ENCODE results near the gene SYT14.

The SYT14 gene

GRCh38 chr1:210074904-210075303 is 136.9 kb downstream of the SYT14 start (continued):
- no peak for TF ChIP-seq PATZ1 (CRISPR knock-in tag; IDR thresholded peaks at IDR 0.05; ENCODE audit: borderline replicate concordance)
- TF ChIP-seq, protein P1, sequence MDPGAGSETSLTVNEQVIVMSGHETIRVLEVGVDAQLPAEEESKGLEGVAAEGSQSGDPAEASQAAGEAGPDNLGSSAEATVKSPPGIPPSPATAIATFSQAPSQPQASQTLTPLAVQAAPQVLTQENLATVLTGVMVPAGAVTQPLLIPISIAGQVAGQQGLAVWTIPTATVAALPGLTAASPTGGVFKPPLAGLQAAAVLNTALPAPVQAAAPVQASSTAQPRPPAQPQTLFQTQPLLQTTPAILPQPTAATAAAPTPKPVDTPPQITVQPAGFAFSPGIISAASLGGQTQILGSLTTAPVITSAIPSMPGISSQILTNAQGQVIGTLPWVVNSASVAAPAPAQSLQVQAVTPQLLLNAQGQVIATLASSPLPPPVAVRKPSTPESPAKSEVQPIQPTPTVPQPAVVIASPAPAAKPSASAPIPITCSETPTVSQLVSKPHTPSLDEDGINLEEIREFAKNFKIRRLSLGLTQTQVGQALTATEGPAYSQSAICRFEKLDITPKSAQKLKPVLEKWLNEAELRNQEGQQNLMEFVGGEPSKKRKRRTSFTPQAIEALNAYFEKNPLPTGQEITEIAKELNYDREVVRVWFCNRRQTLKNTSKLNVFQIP (CRISPR knock-in tag; IDR thresholded peaks at IDR 0.05; ENCODE audit: borderline replicate concordance, low read depth), result no peak

DNA sequence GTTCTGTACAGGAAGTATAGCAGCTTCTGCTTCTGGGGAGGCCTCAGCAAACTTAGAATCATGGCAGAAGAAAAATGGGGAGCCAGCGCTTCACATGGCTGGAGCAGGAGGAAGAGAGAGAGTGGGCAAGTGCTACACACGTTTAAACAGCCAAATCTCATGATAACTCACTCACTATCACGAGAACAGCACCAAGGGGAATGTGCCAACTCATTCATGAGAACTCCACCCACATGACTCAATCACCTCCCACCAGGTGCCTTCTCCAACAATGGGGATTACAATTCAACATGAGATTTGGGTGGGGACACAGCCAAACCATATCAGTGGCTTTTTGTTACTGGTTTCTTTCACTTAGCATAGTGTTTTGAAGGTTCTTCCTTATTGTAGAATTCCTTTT is 138.6 kb downstream of the SYT14 start:
- TF ChIP-seq PPARA (CRISPR knock-in tag; IDR thresholded peaks at IDR 0.05; ENCODE audit: borderline replicate concordance) (no peak), ISL1 (CRISPR knock-in tag; IDR thresholded peaks at IDR 0.05) (no peak), ZNF8 (CRISPR knock-in tag; IDR thresholded peaks at IDR 0.05) (no peak), SNAI2 (CRISPR knock-in tag; IDR thresholded peaks at IDR 0.05) (no peak), CSDC2 (CRISPR knock-in tag; IDR thresholded peaks at IDR 0.05) (no peak), TCF4 (CRISPR knock-in tag; IDR thresholded peaks at IDR 0.05; ENCODE audit: borderline replicate concordance) (no peak), GLIS3 (CRISPR knock-in tag; IDR thresholded peaks at IDR 0.05) (no peak), ARNTL (CRISPR knock-in tag; IDR thresholded peaks at IDR 0.05; ENCODE audit: borderline replicate concordance, low read depth) (no peak), ZFP3 (CRISPR knock-in tag; IDR thresholded peaks at IDR 0.05) (no peak)
- TF ChIP-seq, protein P1 (CRISPR knock-in tag; IDR thresholded peaks at IDR 0.05; ENCODE audit: borderline replicate concordance, low read depth), result no peak
- TF ChIP-seq, protein P2, sequence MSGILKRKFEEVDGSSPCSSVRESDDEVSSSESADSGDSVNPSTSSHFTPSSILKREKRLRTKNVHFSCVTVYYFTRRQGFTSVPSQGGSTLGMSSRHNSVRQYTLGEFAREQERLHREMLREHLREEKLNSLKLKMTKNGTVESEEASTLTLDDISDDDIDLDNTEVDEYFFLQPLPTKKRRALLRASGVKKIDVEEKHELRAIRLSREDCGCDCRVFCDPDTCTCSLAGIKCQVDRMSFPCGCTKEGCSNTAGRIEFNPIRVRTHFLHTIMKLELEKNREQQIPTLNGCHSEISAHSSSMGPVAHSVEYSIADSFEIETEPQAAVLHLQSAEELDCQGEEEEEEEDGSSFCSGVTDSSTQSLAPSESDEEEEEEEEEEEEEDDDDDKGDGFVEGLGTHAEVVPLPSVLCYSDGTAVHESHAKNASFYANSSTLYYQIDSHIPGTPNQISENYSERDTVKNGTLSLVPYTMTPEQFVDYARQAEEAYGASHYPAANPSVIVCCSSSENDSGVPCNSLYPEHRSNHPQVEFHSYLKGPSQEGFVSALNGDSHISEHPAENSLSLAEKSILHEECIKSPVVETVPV (CRISPR knock-in tag; IDR thresholded peaks at IDR 0.05), result no peak
- no peak for ATAC-seq

- ATAC-seq, result no peak
- TF ChIP-seq ZNF8 (CRISPR knock-in tag; IDR thresholded peaks at IDR 0.05) (no peak), TSHZ2 (CRISPR knock-in tag; IDR thresholded peaks at IDR 0.05) (no peak), ESRRG (CRISPR knock-in tag; IDR thresholded peaks at IDR 0.05) (no peak), CSDC2 (CRISPR knock-in tag; IDR thresholded peaks at IDR 0.05) (no peak), ZNF565 (CRISPR knock-in tag; conservative IDR thresholded peaks at IDR 0.05; ENCODE audit: low read depth) (no peak), ZFP30 (CRISPR knock-in tag; IDR thresholded peaks at IDR 0.05) (no peak), ZNF70 (CRISPR knock-in tag; IDR thresholded peaks at IDR 0.05) (no peak), SNAI2 (CRISPR knock-in tag; IDR thresholded peaks at IDR 0.05) (no peak), ISL1 (CRISPR knock-in tag; IDR thresholded peaks at IDR 0.05) (no peak), BACH2 (CRISPR knock-in tag; IDR thresholded peaks at IDR 0.05; ENCODE audit: borderline replicate concordance) (no peak), ZC3H10 (CRISPR knock-in tag; IDR thresholded peaks at IDR 0.05) (no peak), TOX (CRISPR knock-in tag; IDR thresholded peaks at IDR 0.05; ENCODE audit: borderline replicate concordance) (no peak)
Measured at GRCh38 chr1:210081494-210081893, 143.5 kb downstream of the SYT14 start.

- no peak for TF ChIP-seq ESRRG (CRISPR knock-in tag; IDR thresholded peaks at IDR 0.05)
- TF ChIP-seq, protein P1 (CRISPR knock-in tag; IDR thresholded peaks at IDR 0.05; ENCODE audit: borderline replicate concordance, low read depth), result no peak
- TF ChIP-seq ZNF565 (CRISPR knock-in tag; conservative IDR thresholded peaks at IDR 0.05; ENCODE audit: low read depth), result no peak
- TF ChIP-seq TOX (CRISPR knock-in tag; IDR thresholded peaks at IDR 0.05; ENCODE audit: borderline replicate concordance), result no peak
- TF ChIP-seq PPARA (CRISPR knock-in tag; IDR thresholded peaks at IDR 0.05; ENCODE audit: borderline replicate concordance), result no peak
- no peak for ATAC-seq
Measured at GRCh38 chr1:210085359-210085758, 147.3 kb downstream of the SYT14 start.

Data from SK-N-SH treated with all-trans-retinoic acid at 6 μM for 48 hours (cell line).